NB4 (cell line): ENCODE data around the gene NTM.

ENCODE experiments used
- DNase-seq: peaks from one replicate; pipeline ENCODE4 v3.0.0; 2010; ENCODE audit warnings: low read depth
- H3K4me3 ChIP-seq: one replicate; pipeline ENCODE4 v1.5.1; 2011; ENCODE audit warnings: mild to moderate bottlenecking, low read depth, low read length, moderate library complexity
- CTCF ChIP-seq: IDR thresholded peaks from one replicate; pipeline ENCODE4 v1.5.1; 2012; ENCODE audit warnings: low read depth, low read length
- MAX ChIP-seq: IDR thresholded peaks from 2 replicates; pipeline ENCODE4 v1.6.1; 2011; ENCODE audit warnings: low read depth, low read length
- MYC ChIP-seq: IDR thresholded peaks from 2 replicates; pipeline ENCODE4 v1.6.1; 2011; ENCODE audit warnings: low read depth, low read length
- POLR2A ChIP-seq: IDR thresholded peaks from 2 replicates; pipeline ENCODE4 v1.6.1; 2011; ENCODE audit warnings: mild to moderate bottlenecking; ENCODE audit not compliant: insufficient read length; ENCODE audit errors: extremely low read depth

Gene NTM

GRCh38 chr11:132187386-132187785, 817.0 kb downstream of the NTM start:
- no peak for TF ChIP-seq MAX
- TF ChIP-seq CTCF: no peak
- TF ChIP-seq MYC: no peak
- no peak for TF ChIP-seq POLR2A
- DNase-seq: no peak

DNA sequence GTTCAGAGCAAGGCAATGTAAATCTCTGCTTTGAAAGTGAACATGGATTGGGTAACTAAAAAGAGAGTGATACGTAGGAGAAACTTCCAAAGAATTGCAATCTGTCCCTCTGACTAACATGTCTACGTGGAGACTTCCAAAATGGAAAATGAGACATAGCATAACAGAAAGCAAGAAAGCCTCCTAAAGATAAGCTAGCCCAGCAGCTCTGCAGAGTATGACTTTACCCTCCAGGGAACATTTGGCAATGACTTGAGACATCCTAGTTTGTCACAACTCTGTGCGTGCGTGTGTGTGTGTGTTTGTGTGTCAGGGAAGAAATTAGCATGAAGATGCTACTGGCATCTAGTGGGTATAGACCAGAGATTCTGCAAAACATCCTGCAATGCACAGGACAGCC, 817.4 kb downstream of the NTM start:
- no peak for TF ChIP-seq POLR2A
- TF ChIP-seq MAX: no peak
- no peak for TF ChIP-seq CTCF
- no peak for TF ChIP-seq MYC
- DNase-seq: no peak
- H3K4me3 ChIP-seq: no peak overlapping the region

More at GRCh38 chr11:132187386-132187785, 817.0 kb downstream of the NTM start:
- no peak overlapping the region for H3K4me3 ChIP-seq

- no peak overlapping the region for H3K4me3 ChIP-seq
- TF ChIP-seq MYC (no peak), CTCF (no peak), MAX (no peak), POLR2A (no peak)
- no peak for DNase-seq
Observed at GRCh38 chr11:132196928-132197327, 826.5 kb downstream of the NTM start.

GRCh38 chr11:132200353-132200936, 830.0 kb downstream of the NTM start:
- TF ChIP-seq MYC: no peak
- TF ChIP-seq CTCF: no peak
- TF ChIP-seq POLR2A: no peak
- TF ChIP-seq MAX: no peak
- DNase-seq: no peak
- H3K4me3 ChIP-seq: no peak overlapping the region

- TF ChIP-seq MYC (no peak), CTCF (no peak)
- no peak for DNase-seq
- H3K4me3 ChIP-seq: no peak overlapping the region
Observed at GRCh38 chr11:132202621-132203020, 832.2 kb downstream of the NTM start.

GRCh38 chr11:132205006-132205405, 834.6 kb downstream of the NTM start:
- H3K4me3 ChIP-seq: no peak overlapping the region
- no peak for DNase-seq
- no peak for TF ChIP-seq CTCF
- no peak for TF ChIP-seq POLR2A
- no peak for TF ChIP-seq MAX
- TF ChIP-seq MYC: no peak
